ENCODE results near the gene RC3H2.

The RC3H2 gene

DNA sequence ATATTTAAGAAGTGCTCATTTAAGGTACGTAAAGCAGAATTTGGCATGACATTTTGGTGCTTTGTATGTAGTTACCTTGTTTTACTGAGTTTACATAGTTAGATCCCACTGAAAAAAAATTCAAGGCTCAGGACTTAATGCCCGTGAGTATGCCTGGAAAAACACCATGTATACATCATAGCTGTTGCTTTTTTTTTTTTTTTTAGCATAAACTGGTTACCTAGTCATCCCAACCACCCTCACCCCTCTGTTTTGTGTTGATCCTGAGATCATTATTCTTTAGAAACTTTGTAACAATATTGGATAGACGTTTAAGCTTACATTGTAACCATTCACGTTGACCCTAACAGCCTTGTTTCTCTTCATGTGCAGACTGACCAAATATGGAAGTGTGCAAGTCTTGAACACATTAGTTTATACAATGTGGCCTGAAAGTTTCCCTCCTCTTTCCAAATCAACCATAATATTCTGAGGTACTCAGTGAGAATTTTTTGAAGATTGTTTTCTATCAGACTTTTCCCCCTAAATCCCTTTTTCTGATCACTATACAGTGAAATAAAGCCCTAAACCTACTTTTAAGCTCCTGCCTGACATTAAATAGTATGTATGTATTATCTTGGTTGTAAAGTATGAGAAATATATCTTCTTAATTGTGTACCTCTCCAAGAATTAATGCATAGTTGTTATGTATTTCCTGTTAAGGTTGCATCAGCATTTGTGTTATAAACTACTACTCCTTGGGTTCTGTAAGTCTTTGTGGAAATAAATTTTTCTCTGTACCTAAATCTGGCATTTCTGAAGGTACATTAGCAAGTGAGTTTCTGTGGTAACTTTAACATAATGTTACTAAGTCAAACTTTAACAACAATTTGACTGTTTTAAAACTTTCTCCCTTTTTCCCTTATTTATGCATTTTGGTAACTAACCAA lies 40.1 kb upstream of the RC3H2 start:
- CTCF ChIA-PET, result interaction anchor here (1.3 kb wide), 1 partner anchor 27 kb away, joined by 3 read pairs; no protein-coding TSS in a partner anchor
- no peaks in the 10 kb centered on the region for H3K9me3 ChIP-seq (ENCODE audit: control extremely low read depth in 1 of 5, control insufficient read depth in 4 of 5, insufficient read depth in 2 of 5, low read depth in 1 of 5, low read length in 4 of 5)
- H3K4me3 ChIP-seq (ENCODE audit: control insufficient read depth in 1 of 7, extremely low read depth in 1 of 7, insufficient read depth in 4 of 7, low read depth in 2 of 7, low read length in 6 of 7), result no peak overlapping the region
- no peaks in the 10 kb centered on the region for H3K36me3 ChIP-seq (ENCODE audit: control insufficient read depth in 4 of 4, insufficient read depth in 4 of 4, low read length in 3 of 4)
- WGBS (ENCODE audit: insufficient coverage), result 100% methylated on average over 1 of the region's 4 CpGs
- H3K27ac ChIP-seq (ENCODE audit: insufficient read depth in 1 of 2, low read depth in 1 of 2, low read length in 2 of 2, poor library complexity in 1 of 2, severe bottlenecking in 2 of 2), result peak overlapping the region in 1 of 2 experiments; percentile 7
- peaks cover 6 to 22% (median 15%) of the 10 kb centered on the region in 4 experiments for H3K4me1 ChIP-seq (ENCODE audit: control extremely low read depth in 1 of 4, control insufficient read depth in 4 of 4, insufficient read depth in 4 of 4, low read length in 3 of 4)
- no peak for DNase-seq
- no peaks in the 10 kb centered on the region for H3K27me3 ChIP-seq (replicated peaks in 2 of 5; ENCODE audit: control insufficient read depth in 4 of 5, insufficient read depth in 5 of 5, low read length in 4 of 5)
- POLR2A ChIA-PET, result no interaction called here

- H3K27ac ChIP-seq (ENCODE audit: insufficient read depth in 1 of 2, low read depth in 1 of 2, low read length in 2 of 2, poor library complexity in 1 of 2, severe bottlenecking in 2 of 2), result peak overlapping the region; percentile 77 to 92
- H3K4me1 ChIP-seq (ENCODE audit: control extremely low read depth in 1 of 4, control insufficient read depth in 4 of 4, insufficient read depth in 4 of 4, low read length in 3 of 4), result peaks cover 6 to 23% (median 17%) of the 10 kb centered on the region in 4 experiments
- H3K4me3 ChIP-seq (ENCODE audit: control insufficient read depth in 1 of 7, extremely low read depth in 1 of 7, insufficient read depth in 4 of 7, low read depth in 2 of 7, low read length in 6 of 7), result peak overlapping the region; percentile 67 to 97 (median 85)
- POLR2A ChIA-PET, result interaction anchor here (2.4 kb wide), 1 partner anchor 29 kb away, joined by 8 read pairs; the partner anchor contains the start of gene ZBTB6
- no peaks in the 10 kb centered on the region for H3K27me3 ChIP-seq (replicated peaks in 2 of 5; ENCODE audit: control insufficient read depth in 4 of 5, insufficient read depth in 5 of 5, low read length in 4 of 5)
- DNase-seq, result peak in 1 of 3 donors; percentile 50
- CTCF ChIA-PET, result interaction anchor here (0.9 to 3.9 kb wide), 5 partner anchors 9 to 52 kb away, joined by 3 to 15 read pairs (median 3); partner anchors contain the start of gene ZBTB26
- H3K9me3 ChIP-seq (ENCODE audit: control extremely low read depth in 1 of 5, control insufficient read depth in 4 of 5, insufficient read depth in 2 of 5, low read depth in 1 of 5, low read length in 4 of 5), result no peaks in the 10 kb centered on the region
- 14% methylated on average over 12 of the region's 17 CpGs for WGBS (ENCODE audit: insufficient coverage)
- peaks cover 0 to 10% (median 5%) of the 10 kb centered on the region in 4 experiments for H3K36me3 ChIP-seq (ENCODE audit: control insufficient read depth in 4 of 4, insufficient read depth in 4 of 4, low read length in 3 of 4)
Observed at GRCh38 chr9:122941582-122942234, 36.5 kb upstream of the RC3H2 start.

- H3K9me3 ChIP-seq (ENCODE audit: control extremely low read depth in 1 of 5, control insufficient read depth in 4 of 5, insufficient read depth in 2 of 5, low read depth in 1 of 5, low read length in 4 of 5), result no peaks in the 10 kb centered on the region
- H3K27me3 ChIP-seq (replicated peaks in 2 of 5; ENCODE audit: control insufficient read depth in 4 of 5, insufficient read depth in 5 of 5, low read length in 4 of 5), result no peaks in the 10 kb centered on the region
- DNase-seq, result peak; percentile 98 to 99 (median 98)
- peak within 1 kb of the TSS; percentile 67 to 97 (median 85) for H3K4me3 ChIP-seq (ENCODE audit: control insufficient read depth in 1 of 7, extremely low read depth in 1 of 7, insufficient read depth in 4 of 7, low read depth in 2 of 7, low read length in 6 of 7)
- WGBS (ENCODE audit: insufficient coverage), result under 1% methylated on average over 18 of the region's 54 CpGs
- peaks cover 3 to 16% (median 12%) of the 10 kb centered on the region in 4 experiments for H3K36me3 ChIP-seq (ENCODE audit: control insufficient read depth in 4 of 4, insufficient read depth in 4 of 4, low read length in 3 of 4)
- ChIA-PET CTCF (interaction anchor here (1.0 to 3.9 kb wide), 8 partner anchors 9 to 54 kb away, joined by 3 to 15 read pairs (median 3); partner anchors contain the start of gene ZBTB26), POLR2A (interaction anchor here (0.6 to 2.4 kb wide), 4 partner anchors 9 to 28 kb away, joined by 3 to 8 read pairs (median 4); partner anchors contain the start of genes ZBTB26 and ZBTB6)
- H3K27ac ChIP-seq (ENCODE audit: insufficient read depth in 1 of 2, low read depth in 1 of 2, low read length in 2 of 2, poor library complexity in 1 of 2, severe bottlenecking in 2 of 2), result peak within 1 kb of the TSS; percentile 77 to 92
- peaks cover 6 to 23% (median 17%) of the 10 kb centered on the region in 4 experiments for H3K4me1 ChIP-seq (ENCODE audit: control extremely low read depth in 1 of 4, control insufficient read depth in 4 of 4, insufficient read depth in 4 of 4, low read length in 3 of 4)
Observed at GRCh38 chr9:122940749-122941581, 35.8 kb upstream of the RC3H2 start, which contains the start of gene RABGAP1. RABGAP1 (plus strand) TSS chr9:122941020; CDS start chr9:122957060, 16,040 bp downstream.

DNA sequence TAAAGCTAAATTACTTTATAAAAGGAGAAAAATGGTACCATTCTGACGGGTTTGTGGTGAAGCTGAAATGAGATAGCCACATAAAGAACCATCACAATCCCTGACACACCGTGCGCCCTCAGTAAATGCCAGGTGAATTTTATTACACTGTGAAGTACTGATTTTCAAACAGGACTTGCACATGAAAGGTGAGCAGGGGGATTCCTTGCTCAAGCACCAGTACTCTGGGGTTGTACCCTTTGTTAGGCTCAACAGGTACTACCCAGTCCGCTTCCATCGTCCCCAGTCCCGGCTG lies 35.2 kb upstream of the RC3H2 start:
- H3K36me3 ChIP-seq (ENCODE audit: control insufficient read depth in 4 of 4, insufficient read depth in 4 of 4, low read length in 3 of 4), result peaks cover 3 to 16% (median 12%) of the 10 kb centered on the region in 4 experiments
- DNase-seq, result no peak
- H3K4me1 ChIP-seq (ENCODE audit: control extremely low read depth in 1 of 4, control insufficient read depth in 4 of 4, insufficient read depth in 4 of 4, low read length in 3 of 4), result peaks cover 6 to 22% (median 16%) of the 10 kb centered on the region in 4 experiments
- peak overlapping the region in 1 of 2 experiments; percentile 47 for H3K27ac ChIP-seq (ENCODE audit: insufficient read depth in 1 of 2, low read depth in 1 of 2, low read length in 2 of 2, poor library complexity in 1 of 2, severe bottlenecking in 2 of 2)
- peak overlapping the region in 5 of 7 experiments; percentile 8 to 70 (median 50) for H3K4me3 ChIP-seq (ENCODE audit: control insufficient read depth in 1 of 7, extremely low read depth in 1 of 7, insufficient read depth in 4 of 7, low read depth in 2 of 7, low read length in 6 of 7)
- WGBS (ENCODE audit: insufficient coverage), result 0% methylated on average over 3 of the region's 6 CpGs
- no peaks in the 10 kb centered on the region for H3K9me3 ChIP-seq (ENCODE audit: control extremely low read depth in 1 of 5, control insufficient read depth in 4 of 5, insufficient read depth in 2 of 5, low read depth in 1 of 5, low read length in 4 of 5)
- POLR2A ChIA-PET, result interaction anchor here (0.6 to 2.4 kb wide), 4 partner anchors 9 to 28 kb away, joined by 3 to 8 read pairs (median 4); partner anchors contain the start of genes ZBTB26 and ZBTB6
- no peaks in the 10 kb centered on the region for H3K27me3 ChIP-seq (replicated peaks in 2 of 5; ENCODE audit: control insufficient read depth in 4 of 5, insufficient read depth in 5 of 5, low read length in 4 of 5)
- CTCF ChIA-PET, result interaction anchor here (1.0 to 3.9 kb wide), 8 partner anchors 8 to 55 kb away, joined by 3 to 15 read pairs (median 3); partner anchors contain the start of gene ZBTB26

DNA sequence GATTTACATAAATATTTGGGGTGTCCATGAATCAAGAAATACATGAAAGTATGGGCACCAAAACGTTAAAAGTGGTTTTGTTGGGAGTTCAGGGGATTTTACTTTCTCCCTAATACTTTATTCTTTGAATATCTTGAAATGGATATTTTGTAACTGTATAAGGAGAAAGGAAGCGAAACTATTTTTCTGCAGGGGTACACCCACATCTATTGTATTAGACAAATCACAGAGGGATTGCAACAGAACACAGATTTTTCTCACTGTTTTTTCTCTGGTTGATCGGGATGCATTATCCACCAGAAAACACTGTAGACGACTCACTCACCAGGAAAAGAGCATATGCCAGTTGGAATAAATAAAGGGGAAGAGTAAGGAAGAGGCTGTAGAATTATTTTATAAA lies 34.4 kb upstream of the RC3H2 start:
- H3K4me3 ChIP-seq (ENCODE audit: control insufficient read depth in 1 of 7, extremely low read depth in 1 of 7, insufficient read depth in 4 of 7, low read depth in 2 of 7, low read length in 6 of 7), result no peak overlapping the region
- ChIA-PET POLR2A (no interaction called here), CTCF (interaction anchor here (2.0 to 3.9 kb wide), 2 partner anchors 7 to 10 kb away, joined by 8 to 15 read pairs; partner anchors contain the start of gene ZBTB26)
- H3K36me3 ChIP-seq (ENCODE audit: control insufficient read depth in 4 of 4, insufficient read depth in 4 of 4, low read length in 3 of 4), result peaks cover 3 to 16% (median 12%) of the 10 kb centered on the region in 4 experiments
- H3K27ac ChIP-seq (ENCODE audit: insufficient read depth in 1 of 2, low read depth in 1 of 2, low read length in 2 of 2, poor library complexity in 1 of 2, severe bottlenecking in 2 of 2), result peak overlapping the region in 1 of 2 experiments; percentile 47
- no peak for DNase-seq
- H3K27me3 ChIP-seq (replicated peaks in 2 of 5; ENCODE audit: control insufficient read depth in 4 of 5, insufficient read depth in 5 of 5, low read length in 4 of 5), result no peaks in the 10 kb centered on the region
- peaks cover 6 to 19% (median 15%) of the 10 kb centered on the region in 4 experiments for H3K4me1 ChIP-seq (ENCODE audit: control extremely low read depth in 1 of 4, control insufficient read depth in 4 of 4, insufficient read depth in 4 of 4, low read length in 3 of 4)
- no peaks in the 10 kb centered on the region for H3K9me3 ChIP-seq (ENCODE audit: control extremely low read depth in 1 of 5, control insufficient read depth in 4 of 5, insufficient read depth in 2 of 5, low read depth in 1 of 5, low read length in 4 of 5)
- no CpG with 5 or more reads among the region's 4 CpGs for WGBS (ENCODE audit: insufficient coverage)

GRCh38 chr9:122936883-122937282 lies 31.7 kb upstream of the RC3H2 start:
- ChIA-PET POLR2A (no interaction called here), CTCF (no interaction called here)
- H3K36me3 ChIP-seq (ENCODE audit: control insufficient read depth in 4 of 4, insufficient read depth in 4 of 4, low read length in 3 of 4), result peaks cover 3 to 16% (median 12%) of the 10 kb centered on the region in 4 experiments
- no peaks in the 10 kb centered on the region for H3K27me3 ChIP-seq (replicated peaks in 2 of 5; ENCODE audit: control insufficient read depth in 4 of 5, insufficient read depth in 5 of 5, low read length in 4 of 5)
- H3K4me3 ChIP-seq (ENCODE audit: control insufficient read depth in 1 of 7, extremely low read depth in 1 of 7, insufficient read depth in 4 of 7, low read depth in 2 of 7, low read length in 6 of 7), result no peak overlapping the region
- H3K27ac ChIP-seq (ENCODE audit: insufficient read depth in 1 of 2, low read depth in 1 of 2, low read length in 2 of 2, poor library complexity in 1 of 2, severe bottlenecking in 2 of 2), result no peak overlapping the region
- peaks cover 4 to 25% (median 18%) of the 10 kb centered on the region in 4 experiments for H3K4me1 ChIP-seq (ENCODE audit: control extremely low read depth in 1 of 4, control insufficient read depth in 4 of 4, insufficient read depth in 4 of 4, low read length in 3 of 4)
- DNase-seq, result no peak
- WGBS (ENCODE audit: insufficient coverage), result no CpG with 5 or more reads among the region's 1 CpG
- H3K9me3 ChIP-seq (ENCODE audit: control extremely low read depth in 1 of 5, control insufficient read depth in 4 of 5, insufficient read depth in 2 of 5, low read depth in 1 of 5, low read length in 4 of 5), result no peaks in the 10 kb centered on the region

All from common myeloid progenitor, CD34-positive (primary cell).